NCI-H2029 (cell line): ENCODE measurements around the gene TANGO2.

Experiments
- DNase-seq: peaks from one replicate; lab custom pipeline; 2025; lab: John Stamatoyannopoulos, UW

The TANGO2 gene

DNA sequence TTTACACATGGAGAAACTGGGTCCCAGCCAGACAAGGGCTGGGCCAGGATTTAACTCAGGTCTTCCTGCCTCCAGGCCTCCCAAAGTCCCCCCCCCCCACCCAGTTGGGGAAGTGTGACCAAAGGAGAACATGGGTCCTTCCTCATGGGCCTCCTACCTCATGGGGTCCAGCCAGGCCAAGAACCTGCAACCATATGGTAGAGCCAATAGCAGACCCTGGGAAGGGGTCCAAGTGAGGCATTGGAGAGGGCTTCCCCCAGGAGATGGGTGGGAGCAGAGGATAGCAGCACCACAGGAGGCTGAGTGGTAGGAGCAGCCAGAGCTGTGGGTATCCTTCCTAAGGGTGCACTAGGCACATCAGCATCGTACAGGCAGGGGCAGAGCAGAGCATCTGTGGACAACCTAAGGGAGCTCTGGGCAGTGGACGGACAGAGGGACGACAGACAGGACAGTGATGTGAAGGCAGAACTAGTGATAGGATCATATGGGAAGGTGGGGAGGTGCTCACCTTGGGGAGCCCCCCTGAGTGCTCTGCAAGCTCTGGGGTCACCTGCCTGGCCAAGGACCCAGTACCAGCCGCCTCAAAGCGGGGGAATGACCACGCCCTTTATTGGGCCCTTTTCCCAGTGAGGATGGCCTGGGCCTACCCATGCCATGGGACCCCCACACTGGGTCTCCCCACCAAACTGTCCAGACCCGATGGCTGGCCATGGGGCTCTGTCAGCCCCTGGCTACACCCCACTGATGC lies 8.7 kb upstream of the TANGO2 start:
- no peak for DNase-seq

DNA sequence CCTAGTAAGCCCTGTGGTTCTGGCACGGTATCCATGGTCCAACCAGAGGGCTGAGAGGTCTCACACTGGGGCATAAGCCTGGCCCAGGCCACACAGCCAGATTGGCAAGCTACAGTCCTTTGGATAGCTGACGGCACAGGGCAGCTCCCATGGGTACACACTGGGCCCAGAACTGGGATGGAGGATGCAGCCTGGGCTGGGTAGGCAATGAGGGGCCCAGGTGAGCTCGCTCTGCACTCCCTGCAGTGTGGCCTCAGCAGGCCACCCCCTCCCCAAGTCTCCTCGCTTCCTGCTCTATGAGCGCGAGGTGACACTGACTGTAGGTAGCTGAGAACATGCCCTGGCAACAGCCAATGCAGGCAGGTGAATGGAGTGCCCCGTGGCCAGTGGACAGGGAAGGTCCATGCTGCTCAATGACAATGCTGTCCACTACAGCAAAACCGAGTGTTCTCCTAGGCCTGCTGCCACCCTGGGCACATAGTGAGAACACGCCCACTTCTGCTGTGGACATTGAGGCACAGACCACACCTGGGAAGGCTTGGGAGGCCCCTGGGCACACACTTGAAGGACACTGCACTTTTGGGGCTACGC lies 8.1 kb upstream of the TANGO2 start:
- no peak for DNase-seq

GRCh38 chr22:20013382-20013871 lies 7.5 kb upstream of the TANGO2 start:
- no peak for DNase-seq

- DNase-seq: no peak
Measured at GRCh38 chr22:20014526-20015186, 6.3 kb upstream of the TANGO2 start.

DNA sequence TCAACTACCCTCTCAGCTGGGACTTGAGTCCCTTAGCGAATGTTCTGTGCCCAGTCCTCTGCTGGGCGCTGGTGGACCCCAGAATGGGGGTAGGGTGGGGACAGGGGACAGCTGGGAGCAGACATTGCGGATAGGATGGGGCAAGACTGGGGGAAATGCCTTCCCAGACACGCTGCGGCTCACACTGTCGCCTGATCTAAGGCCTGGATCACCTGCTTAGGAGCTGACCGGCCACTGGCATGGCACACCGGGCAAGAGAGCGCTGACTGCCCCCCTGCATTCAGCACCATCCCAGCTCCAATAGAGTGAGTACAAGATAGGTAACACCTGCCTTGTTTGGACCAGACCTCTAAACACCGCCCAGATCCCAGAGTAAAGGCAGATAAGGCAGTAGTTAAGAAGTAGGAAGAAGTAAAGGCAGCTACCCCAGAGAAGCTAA lies 5.7 kb upstream of the TANGO2 start:
- no peak for DNase-seq

GRCh38 chr22:20015971-20016733 lies 4.8 kb upstream of the TANGO2 start:
- DNase-seq: no peak

GRCh38 chr22:20016734-20017621 lies 3.9 kb upstream of the TANGO2 start, which contains the start of gene ARVCF:
TSS of gene ARVCF (minus strand) at chr22:20016823. CDS start at chr22:19990794, 26,029 bp downstream.
- peak; percentile 81 for DNase-seq

GRCh38 chr22:20017622-20017958 lies 3.3 kb upstream of the TANGO2 start:
- no peak for DNase-seq

DNA sequence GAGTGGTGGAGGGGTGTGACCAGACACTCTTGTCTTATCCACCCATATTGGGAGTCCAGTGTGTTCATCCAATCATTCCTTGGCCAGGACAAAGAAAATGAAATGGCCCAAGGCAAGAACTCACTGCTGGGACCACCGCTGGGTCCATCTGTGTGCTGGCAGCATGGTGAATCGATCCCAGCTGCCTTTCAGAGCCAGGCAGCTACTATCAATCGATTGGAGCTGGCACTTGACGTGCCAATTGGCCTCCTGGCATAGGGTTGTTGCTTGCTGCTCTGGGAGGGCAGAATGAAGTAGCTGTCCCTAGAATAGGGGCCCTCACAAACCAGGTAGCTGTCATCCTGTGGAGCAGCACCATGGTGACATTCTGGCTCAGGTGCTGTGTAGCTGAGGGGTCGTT lies 2.9 kb upstream of the TANGO2 start:
- DNase-seq: no peak

DNA sequence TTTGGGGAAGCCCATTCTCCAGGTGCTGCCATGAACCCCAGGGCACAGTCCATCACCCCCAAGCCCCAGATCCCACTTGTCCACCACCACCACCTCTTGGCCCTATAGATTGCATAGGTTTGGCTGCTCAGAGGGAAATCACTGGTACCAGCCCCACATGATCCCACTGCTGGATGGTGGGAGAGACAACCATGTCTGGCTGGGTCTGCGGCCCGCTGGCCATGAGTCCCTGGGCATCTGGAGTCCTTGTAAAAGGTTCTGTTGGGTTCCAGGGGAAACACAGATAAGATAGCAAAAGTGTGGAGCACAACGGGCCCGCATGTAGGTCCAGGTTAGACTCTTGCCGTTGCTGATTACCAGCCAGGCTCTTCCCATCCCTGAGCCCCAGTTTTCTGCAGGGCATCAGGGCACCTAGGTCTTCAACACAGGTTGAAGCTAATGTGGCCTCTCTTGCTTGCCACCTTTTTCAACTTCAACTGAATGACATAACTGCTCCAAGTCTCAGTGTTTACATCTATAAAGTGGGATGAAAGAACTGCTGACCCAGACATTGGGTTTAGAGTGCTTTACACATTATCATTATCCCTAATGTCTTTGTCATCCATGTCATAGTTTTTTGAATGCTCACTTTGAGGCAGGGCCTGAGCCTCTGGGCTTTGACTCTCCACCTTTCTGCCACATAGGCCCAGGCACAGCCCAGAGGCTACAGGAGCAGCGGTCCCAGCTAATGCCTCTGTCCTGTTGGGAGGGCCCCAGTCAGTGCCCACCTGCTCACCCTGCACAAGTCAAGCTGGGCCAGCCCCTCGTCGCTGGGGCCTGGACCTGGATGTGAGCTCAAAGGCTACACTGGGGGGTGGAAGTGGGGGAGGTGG lies 1.0 kb upstream of the TANGO2 start:
- DNase-seq: no peak

- DNase-seq: no peak
Measured at GRCh38 chr22:20021196-20022181, 579 bp downstream of the TANGO2 start.

GRCh38 chr22:20022231-20022977 lies 1.5 kb downstream of the TANGO2 start:
- no peak for DNase-seq

DNA sequence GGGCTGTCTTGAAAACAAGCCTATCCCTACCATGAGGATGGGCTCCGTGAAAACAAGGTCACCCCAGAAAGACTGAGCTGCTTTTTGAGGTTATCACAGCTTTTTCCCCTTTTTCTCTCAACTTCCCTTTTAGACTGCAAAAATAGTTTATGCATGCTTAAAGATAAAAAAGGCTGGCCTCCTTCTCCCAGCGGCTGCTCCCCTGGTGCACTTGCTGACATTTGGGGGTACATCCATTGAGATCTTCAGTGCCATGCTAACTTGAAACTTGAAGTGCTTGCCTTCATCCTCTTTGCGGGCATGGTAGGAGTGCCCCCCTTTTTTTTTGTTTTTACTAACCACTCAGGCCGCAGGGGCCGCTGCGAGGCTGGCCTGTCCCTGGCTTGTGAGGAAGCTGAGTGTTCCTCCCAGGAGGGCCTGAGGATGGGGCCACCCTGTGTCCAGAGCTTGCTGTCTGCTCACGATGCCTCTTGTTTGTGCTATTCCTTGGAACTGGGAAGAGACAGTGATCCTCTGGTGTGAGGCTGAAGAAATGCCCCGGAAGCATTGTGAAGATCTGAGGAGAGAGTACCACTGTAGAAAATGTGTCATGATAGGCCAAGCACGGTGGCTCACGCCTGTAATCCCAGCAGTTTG lies 2.2 kb downstream of the TANGO2 start:
- DNase-seq: no peak

- no peak for DNase-seq
Measured at GRCh38 chr22:20024225-20024624, 3.3 kb downstream of the TANGO2 start.

GRCh38 chr22:20024650-20025397 lies 3.9 kb downstream of the TANGO2 start:
- no peak for DNase-seq

DNA sequence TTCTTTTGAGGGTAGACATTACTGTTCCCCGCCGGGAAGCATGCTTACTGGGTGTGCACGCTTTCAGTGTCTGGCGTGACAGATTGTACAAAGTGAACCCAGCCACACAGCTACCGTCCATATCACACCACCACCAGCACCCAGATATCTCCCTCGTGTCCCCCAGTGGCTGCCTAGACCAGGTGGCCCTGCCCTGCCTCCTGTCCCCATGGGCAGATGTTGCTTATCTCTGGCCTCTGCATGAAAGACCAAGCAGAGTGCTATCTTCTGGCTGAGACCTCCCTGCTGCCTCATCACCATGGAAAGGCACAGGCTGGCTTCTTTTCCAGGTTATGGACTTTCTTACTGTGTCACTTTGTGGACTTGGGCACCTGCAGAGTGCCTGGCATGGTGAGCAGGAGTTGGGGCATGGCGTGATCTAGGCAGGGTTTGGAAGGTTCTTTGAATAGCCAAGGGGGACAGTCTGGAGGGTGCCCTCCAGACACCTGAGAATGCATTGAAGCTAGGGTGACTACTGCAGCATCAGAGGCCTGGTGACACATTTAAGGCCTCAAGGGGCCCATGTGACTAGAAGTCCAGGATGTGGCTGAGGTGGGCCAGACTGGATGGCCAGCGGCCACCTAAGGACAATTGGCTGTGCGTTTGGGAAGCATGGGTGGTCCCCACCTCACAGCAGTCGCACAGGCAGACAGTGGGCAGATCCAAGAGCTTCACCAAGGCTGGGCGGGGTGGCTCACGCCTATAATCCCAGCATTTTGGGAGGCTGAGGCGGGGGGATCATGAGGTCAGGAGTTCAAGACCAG lies 4.7 kb downstream of the TANGO2 start:
- no peak for DNase-seq
